MM.1S (cell line): ENCODE results near the gene TIMM17B.
A peak's percentile ranks its signal among the peaks of the same experiment; 100 is the strongest.

Experiments used
- DNase-seq: peaks from one replicate; pipeline ENCODE4 v3.0.0-alpha.2; 2015
- H2AFZ ChIP-seq: fragments of 300-600 bp; sonication (generic); 2 replicates; pipeline ENCODE4 v1.6.0; 2016; ENCODE audit warnings: antibody characterized with exemption, low read length
- H3F3A ChIP-seq: fragments of 300-600 bp; sonication (generic); 2 replicates; pipeline ENCODE4 v1.6.1; 2016; ENCODE audit warnings: mild to moderate bottlenecking, antibody characterized with exemption, low read length, moderate library complexity, mixed read lengths; ENCODE audit not compliant: insufficient read depth
- H3K27ac ChIP-seq: fragments of 300-600 bp; sonication (generic); 2 replicates; pipeline ENCODE4 v1.5.1; 2016; ENCODE audit warnings: mild to moderate bottlenecking, low read length
- H3K27me3 ChIP-seq: fragments of 300-600 bp; sonication (generic); replicated peaks from 2 replicates; pipeline ENCODE4 v1.6.0; 2016; ENCODE audit warnings: low read length; ENCODE audit not compliant: insufficient read depth
- H3K36me3 ChIP-seq: fragments of 300-600 bp; sonication (generic); replicated peaks from 2 replicates; pipeline ENCODE4 v1.6.1; 2016; ENCODE audit warnings: mild to moderate bottlenecking, low read length, mixed read lengths; ENCODE audit not compliant: insufficient read depth
- H3K4me1 ChIP-seq: fragments of 300-600 bp; sonication (generic); 2 replicates; pipeline ENCODE4 v1.6.1; 2016; ENCODE audit warnings: low read length, mixed read lengths
- H3K4me2 ChIP-seq: fragments of 300-600 bp; sonication (generic); 2 replicates; pipeline ENCODE4 v1.6.0; 2016; ENCODE audit warnings: low read depth, low read length
- H3K4me3 ChIP-seq: fragments of 300-600 bp; sonication (generic); 2 replicates; pipeline ENCODE4 v1.5.1; 2016; ENCODE audit warnings: low read length, mixed read lengths
- H3K79me2 ChIP-seq: fragments of 300-600 bp; sonication (generic); 2 replicates; pipeline ENCODE4 v1.6.1; 2016; ENCODE audit warnings: mixed run types, low read length, mixed read lengths
- H3K9ac ChIP-seq: fragments of 300-600 bp; sonication (generic); 2 replicates; pipeline ENCODE4 v1.6.1; 2016; ENCODE audit warnings: low read length, mixed read lengths
- H3K9me2 ChIP-seq: fragments of 300-600 bp; sonication (generic); replicated peaks from 2 replicates; pipeline ENCODE4 v1.6.1; 2016; ENCODE audit warnings: mild to moderate bottlenecking, low read length, mixed read lengths; ENCODE audit not compliant: insufficient read depth
- H3K9me3 ChIP-seq: fragments of 300-600 bp; sonication (generic); replicated peaks from 2 replicates; pipeline ENCODE4 v1.6.1; 2016; ENCODE audit warnings: mild to moderate bottlenecking, low read length, mixed read lengths; ENCODE audit not compliant: insufficient read depth
- H4K20me1 ChIP-seq: fragments of 300-600 bp; sonication (generic); 2 replicates; pipeline ENCODE4 v1.6.1; 2016; ENCODE audit warnings: mild to moderate bottlenecking, low read length, moderate library complexity, mixed read lengths; ENCODE audit not compliant: insufficient read depth
- CTCF ChIP-seq: fragments of 300-600 bp; sonication (generic); IDR thresholded peaks from 2 replicates; pipeline ENCODE4 v1.5.1; 2016; ENCODE audit warnings: antibody characterized with exemption, low read length, mixed read lengths
- EZH2 ChIP-seq: fragments of 300-600 bp; sonication (generic); optimal IDR thresholded peaks from 2 replicates; pipeline ENCODE3; 2017; ENCODE audit warnings: low read depth, mild to moderate bottlenecking, antibody characterized with exemption, low read length, mixed read lengths
- EZH2phosphoT487 ChIP-seq: fragments of 300-600 bp; sonication (generic); IDR thresholded peaks from 2 replicates; pipeline ENCODE4 v1.6.1; 2018; ENCODE audit warnings: antibody characterized with exemption, low read length

TIMM17B gene

DNA sequence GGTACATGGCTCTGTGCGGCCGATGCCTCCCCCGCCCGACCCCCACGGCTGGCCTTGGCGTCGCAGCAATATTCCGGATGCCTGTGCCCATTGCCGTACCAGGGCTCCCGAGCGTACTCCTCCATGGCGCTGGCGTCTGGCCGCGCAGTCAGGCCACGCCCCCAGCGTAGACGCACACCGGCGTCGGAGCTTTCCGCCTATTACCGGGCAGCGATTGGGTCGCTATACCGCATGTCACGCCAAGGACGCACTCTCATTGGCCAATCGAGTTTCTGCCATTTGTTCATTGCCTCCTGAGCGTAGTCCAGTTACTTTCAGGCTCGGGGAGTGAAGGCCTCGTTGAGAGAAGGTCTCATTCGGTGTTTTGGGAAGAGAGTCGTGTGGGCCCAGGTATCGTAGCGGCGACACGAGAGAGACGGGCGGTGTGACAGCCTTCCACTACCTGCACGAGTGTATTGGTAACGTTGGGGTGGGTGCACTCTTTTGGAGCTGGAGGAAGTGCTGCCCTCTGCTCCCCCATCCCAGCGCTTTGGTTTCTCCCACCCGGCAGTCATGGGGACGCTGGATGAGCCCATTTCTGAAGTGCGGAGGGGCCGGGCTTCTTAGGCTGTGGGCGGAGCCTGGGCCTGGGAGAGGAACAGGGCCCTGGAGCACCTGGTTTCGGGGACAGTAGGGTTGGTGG lies at the start of gene TIMM17B, which contains the start of gene PQBP1:
TIMM17B (minus strand) TSS at position 144 of the 682 bp plus-strand sequence; CDS start at position 125, 19 bp downstream.
PQBP1 (plus strand) TSS at position 306 of the 682 bp plus-strand sequence. CDS start 580 bp downstream, outside the sequence.
- TF ChIP-seq CTCF (no peak), EZH2phosphoT487 (no peak), EZH2 (no peak)
- H3K4me2 ChIP-seq = peak within 1 kb of the TSS; percentile 74
- H4K20me1 ChIP-seq = no peaks in the 10 kb centered on the region
- H3K9me2 ChIP-seq = no peaks in the 10 kb centered on the region
- peaks cover 4% of the 10 kb centered on the region; the same call in 1 of the 2 replicates for H3F3A ChIP-seq
- no peaks in the 10 kb centered on the region for H3K9me3 ChIP-seq
- peak within 1 kb of the TSS; percentile 95 for H3K9ac ChIP-seq
- H3K27ac ChIP-seq = peak within 1 kb of the TSS; percentile 98
- H3K27me3 ChIP-seq = no peaks in the 10 kb centered on the region
- peak; percentile 93 for DNase-seq
- H2AFZ ChIP-seq = peak within 1 kb of the TSS; percentile 56; the same call in 1 of the 2 replicates
- peak within 1 kb of the TSS; percentile 88 for H3K4me3 ChIP-seq
- H3K36me3 ChIP-seq = no peaks in the 10 kb centered on the region
- H3K4me1 ChIP-seq = no peaks in the 10 kb centered on the region
- H3K79me2 ChIP-seq = peaks cover 48% of the 10 kb centered on the region

GRCh38 chrX:48945517-48946348 lies 48.2 kb upstream of the TIMM17B start:
- Histone ChIP-seq H3K4me3 (peak overlapping the region; percentile 40), H3K9me2 (no peaks in the 10 kb centered on the region), H3K4me1 (peaks cover 40% of the 10 kb centered on the region), H3F3A (peaks cover 29% of the 10 kb centered on the region), H3K27ac (peak overlapping the region; percentile 90), H4K20me1 (no peaks in the 10 kb centered on the region), H3K9me3 (no peaks in the 10 kb centered on the region), H3K27me3 (no peaks in the 10 kb centered on the region), H2AFZ (no peak overlapping the region), H3K9ac (peak overlapping the region; percentile 56), H3K79me2 (peaks cover 74% of the 10 kb centered on the region), H3K36me3 (no peaks in the 10 kb centered on the region), H3K4me2 (peak overlapping the region; percentile 60)
- peak; percentile 58 for DNase-seq
- TF ChIP-seq CTCF = peak; percentile 79
- no peak for TF ChIP-seq EZH2phosphoT487

DNA sequence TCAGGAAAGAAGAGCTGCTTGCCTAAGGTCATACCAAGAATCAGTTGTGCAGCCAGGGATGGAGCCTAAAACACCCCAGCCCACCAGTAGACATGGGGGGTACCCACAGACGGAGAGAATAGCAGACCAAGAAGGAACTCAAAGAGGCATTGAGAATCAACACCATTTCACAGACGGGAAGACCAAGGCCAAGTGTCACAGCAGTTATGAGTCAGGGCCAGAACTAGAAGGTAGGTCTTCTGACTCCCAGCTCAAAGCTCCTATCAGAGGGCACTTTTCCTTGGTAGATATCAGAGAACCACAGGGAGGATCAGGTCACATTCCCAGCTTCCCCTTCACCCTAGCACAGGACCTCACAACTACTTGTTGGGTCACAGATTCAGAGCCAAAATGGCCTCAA lies 45.3 kb upstream of the TIMM17B start:
- H3K4me2 ChIP-seq = no peak overlapping the region

More for the DNA sequence above, 45.3 kb upstream of the TIMM17B start:
- H4K20me1 ChIP-seq = no peaks in the 10 kb centered on the region
- peaks cover 62% of the 10 kb centered on the region for H3K79me2 ChIP-seq
- H3K36me3 ChIP-seq = no peaks in the 10 kb centered on the region
- H3K4me3 ChIP-seq = no peak overlapping the region
- TF ChIP-seq CTCF = no peak
- TF ChIP-seq EZH2phosphoT487 = no peak
- TF ChIP-seq EZH2 = no peak
- peak overlapping the region; percentile 27; the same call in 1 of the 2 replicates for H3K27ac ChIP-seq
- H2AFZ ChIP-seq = no peak overlapping the region
- H3K27me3 ChIP-seq = no peaks in the 10 kb centered on the region
- no peak for DNase-seq
- H3K9me3 ChIP-seq = no peaks in the 10 kb centered on the region
- H3K9me2 ChIP-seq = no peaks in the 10 kb centered on the region
- H3K4me1 ChIP-seq = peaks cover 57% of the 10 kb centered on the region
- no peak overlapping the region for H3K9ac ChIP-seq
- peaks cover 51% of the 10 kb centered on the region for H3F3A ChIP-seq
